DND-41 (cell line): ENCODE measurements around the gene OOSP2.

Source experiments
- EZH2 ChIP-seq: IDR thresholded peaks from 3 replicates; pipeline ENCODE4 v1.6.1; 2012; ENCODE audit warnings: borderline replicate concordance, low read depth, mild to moderate bottlenecking, moderate library complexity, low read length, inconsistent platforms; ENCODE audit not compliant: severe bottlenecking
- TF ChIP-seq, protein P1 (sequence below): IDR thresholded peaks from 2 replicates; pipeline ENCODE4 v1.5.1; 2012; ENCODE audit warnings: borderline replicate concordance, low read length, moderate library complexity, mild to moderate bottlenecking; ENCODE audit not compliant: poor library complexity, severe bottlenecking; ENCODE audit errors: extremely low read depth

- TF ChIP-seq, protein P1, sequence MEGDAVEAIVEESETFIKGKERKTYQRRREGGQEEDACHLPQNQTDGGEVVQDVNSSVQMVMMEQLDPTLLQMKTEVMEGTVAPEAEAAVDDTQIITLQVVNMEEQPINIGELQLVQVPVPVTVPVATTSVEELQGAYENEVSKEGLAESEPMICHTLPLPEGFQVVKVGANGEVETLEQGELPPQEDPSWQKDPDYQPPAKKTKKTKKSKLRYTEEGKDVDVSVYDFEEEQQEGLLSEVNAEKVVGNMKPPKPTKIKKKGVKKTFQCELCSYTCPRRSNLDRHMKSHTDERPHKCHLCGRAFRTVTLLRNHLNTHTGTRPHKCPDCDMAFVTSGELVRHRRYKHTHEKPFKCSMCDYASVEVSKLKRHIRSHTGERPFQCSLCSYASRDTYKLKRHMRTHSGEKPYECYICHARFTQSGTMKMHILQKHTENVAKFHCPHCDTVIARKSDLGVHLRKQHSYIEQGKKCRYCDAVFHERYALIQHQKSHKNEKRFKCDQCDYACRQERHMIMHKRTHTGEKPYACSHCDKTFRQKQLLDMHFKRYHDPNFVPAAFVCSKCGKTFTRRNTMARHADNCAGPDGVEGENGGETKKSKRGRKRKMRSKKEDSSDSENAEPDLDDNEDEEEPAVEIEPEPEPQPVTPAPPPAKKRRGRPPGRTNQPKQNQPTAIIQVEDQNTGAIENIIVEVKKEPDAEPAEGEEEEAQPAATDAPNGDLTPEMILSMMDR, result no peak
- no peak for TF ChIP-seq EZH2
Observed at GRCh38 chr11:60078745-60079144, 38.5 kb downstream of the OOSP2 start.
